GM18517 (cell line): Measurements from ENCODE around the gene KCNJ6.
"Not testable (repeated sequence)": the region's sequence is repeated elsewhere in the genome, so short reads cannot be mapped to it uniquely, and the experiment has no call there.

Experiments used
- ATAC-seq: cut with Tn5 transposase; IDR thresholded peaks from one replicate; pipeline ENCODE4 v1.9.1; 2021; ENCODE audit warnings: mild to moderate bottlenecking, moderate library complexity; ENCODE audit not compliant: unreplicated experiment

The KCNJ6 gene

DNA sequence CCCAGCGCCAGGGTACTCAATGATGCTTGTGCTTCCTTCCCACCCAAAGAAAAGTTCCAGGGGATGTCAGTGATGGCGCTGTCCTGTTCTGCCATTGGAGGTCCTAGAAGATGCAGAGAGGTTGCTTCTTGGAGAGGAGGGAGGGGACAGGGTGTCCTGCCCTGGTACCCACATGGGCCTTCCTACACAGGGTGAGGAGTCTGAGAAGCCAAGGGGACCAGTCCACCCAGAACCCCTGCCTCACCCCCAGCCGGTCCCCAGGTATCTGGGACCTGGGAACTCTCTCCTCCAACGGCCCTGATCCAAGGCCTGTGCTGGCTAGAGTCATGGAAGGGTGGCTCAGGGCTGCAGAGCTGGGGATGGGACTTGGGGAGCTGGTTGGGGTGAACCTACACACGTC is 259.4 kb downstream of the KCNJ6 start:
- ATAC-seq = no peak

GRCh38 chr21:37655611-37656300 is 260.5 kb downstream of the KCNJ6 start:
- no peak for ATAC-seq

GRCh38 chr21:37654596-37654995 is 261.7 kb downstream of the KCNJ6 start:
- ATAC-seq = no peak

DNA sequence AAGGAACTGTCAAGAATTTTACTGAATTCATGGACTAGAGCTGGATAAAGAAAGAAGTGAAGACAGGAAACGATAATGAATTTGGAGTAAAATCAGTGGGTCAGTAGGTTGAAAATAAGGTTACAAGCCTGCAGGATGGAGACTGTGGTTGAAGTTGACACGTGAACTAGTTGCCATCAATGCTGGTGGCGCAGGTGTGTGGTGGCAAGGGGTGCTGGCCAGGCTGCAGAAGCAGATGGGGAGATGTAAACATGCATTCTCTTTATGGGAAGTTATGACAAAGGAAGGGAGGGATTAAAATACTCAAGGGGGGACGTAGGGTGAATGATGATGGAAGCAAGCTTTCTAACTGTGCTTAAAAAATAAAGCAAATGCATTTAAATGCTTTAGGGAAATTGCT is 263.1 kb downstream of the KCNJ6 start:
- no peak for ATAC-seq

DNA sequence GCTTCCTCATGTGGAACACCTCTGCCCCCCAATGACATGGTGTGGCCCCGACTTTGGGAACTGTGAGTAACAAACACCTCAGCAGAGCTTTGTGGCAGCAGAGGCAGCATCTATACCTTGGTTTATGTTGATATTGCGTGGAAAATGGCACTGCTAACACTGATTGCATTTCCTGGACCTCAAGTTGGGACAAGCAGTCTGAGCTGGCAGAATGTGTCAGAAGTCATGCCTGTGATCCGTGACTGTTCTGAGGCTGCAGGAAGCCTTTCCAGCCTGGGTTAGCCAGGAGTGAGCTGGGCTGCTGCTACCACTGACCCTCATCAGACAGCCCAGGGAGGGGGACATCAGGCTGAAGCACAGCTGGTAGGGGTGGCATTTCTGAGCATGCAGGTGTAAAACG is 268.5 kb downstream of the KCNJ6 start:
- no peak for ATAC-seq

DNA sequence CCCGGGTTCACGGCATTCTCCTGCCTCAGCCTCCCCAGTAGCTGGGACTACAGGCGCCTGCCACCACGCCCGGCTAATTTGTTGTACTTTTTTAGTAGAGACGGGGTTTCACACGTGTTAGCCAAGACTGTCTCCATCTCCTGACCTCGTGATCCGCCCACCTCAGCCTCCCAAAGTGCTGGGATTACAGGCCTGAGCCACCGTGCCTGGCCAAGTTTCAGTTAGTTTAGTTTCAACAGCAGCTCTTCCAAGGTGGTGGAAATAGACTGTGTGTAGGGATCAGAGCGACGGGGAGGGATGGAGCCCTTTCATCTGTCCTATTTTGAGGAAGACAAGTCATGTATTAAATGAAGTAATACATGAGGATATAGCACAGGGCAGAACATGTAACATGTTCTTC is 269.5 kb downstream of the KCNJ6 start:
- not testable (repeated sequence) for ATAC-seq

- no peak for ATAC-seq
Measured at GRCh38 chr21:37645848-37646247, 270.4 kb downstream of the KCNJ6 start.

DNA sequence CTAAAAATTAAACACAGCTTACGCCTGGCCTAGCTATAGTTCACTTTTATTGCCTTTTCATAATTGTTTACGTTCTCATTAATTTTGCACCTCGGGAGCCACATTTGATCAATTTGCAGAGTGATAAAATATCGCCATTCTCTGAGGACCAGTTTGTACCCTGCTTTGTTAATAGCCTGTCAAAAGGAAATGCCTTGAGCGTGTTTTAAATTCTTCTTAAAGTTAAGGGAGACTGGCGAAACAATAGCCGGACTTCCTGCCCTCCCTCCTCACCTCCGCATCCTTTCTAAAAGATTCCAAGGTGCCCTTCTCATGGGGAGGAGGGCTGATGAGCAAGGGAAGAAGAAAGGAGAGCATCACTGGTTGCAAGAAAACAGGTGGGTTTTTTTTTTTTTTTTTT is 271.6 kb downstream of the KCNJ6 start:
- no peak for ATAC-seq

DNA sequence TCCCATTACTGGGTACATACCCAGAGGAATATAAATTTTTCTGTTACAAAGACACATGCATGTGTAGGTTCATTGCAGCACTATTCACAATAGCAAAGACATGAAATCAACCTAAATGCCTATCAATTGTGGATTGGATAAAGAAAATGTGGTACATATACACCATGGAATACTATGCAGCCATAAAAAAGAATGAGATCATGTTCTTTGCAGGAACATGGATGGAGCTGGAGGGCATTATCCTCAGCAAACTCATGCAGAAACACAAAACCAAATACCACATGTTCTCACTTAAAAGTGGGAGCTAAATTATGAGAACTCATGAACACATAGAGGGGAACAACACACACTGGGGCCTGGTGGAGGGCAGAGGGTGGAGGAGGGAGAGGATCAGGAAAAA is 272.4 kb downstream of the KCNJ6 start:
- not testable (repeated sequence) for ATAC-seq

- ATAC-seq = no peak
Measured at GRCh38 chr21:37642493-37642892, 273.8 kb downstream of the KCNJ6 start.

- no peak for ATAC-seq
Measured at GRCh38 chr21:37639756-37640155, 276.5 kb downstream of the KCNJ6 start.

GRCh38 chr21:37636152-37636860 is 280.0 kb downstream of the KCNJ6 start:
- no peak for ATAC-seq

DNA sequence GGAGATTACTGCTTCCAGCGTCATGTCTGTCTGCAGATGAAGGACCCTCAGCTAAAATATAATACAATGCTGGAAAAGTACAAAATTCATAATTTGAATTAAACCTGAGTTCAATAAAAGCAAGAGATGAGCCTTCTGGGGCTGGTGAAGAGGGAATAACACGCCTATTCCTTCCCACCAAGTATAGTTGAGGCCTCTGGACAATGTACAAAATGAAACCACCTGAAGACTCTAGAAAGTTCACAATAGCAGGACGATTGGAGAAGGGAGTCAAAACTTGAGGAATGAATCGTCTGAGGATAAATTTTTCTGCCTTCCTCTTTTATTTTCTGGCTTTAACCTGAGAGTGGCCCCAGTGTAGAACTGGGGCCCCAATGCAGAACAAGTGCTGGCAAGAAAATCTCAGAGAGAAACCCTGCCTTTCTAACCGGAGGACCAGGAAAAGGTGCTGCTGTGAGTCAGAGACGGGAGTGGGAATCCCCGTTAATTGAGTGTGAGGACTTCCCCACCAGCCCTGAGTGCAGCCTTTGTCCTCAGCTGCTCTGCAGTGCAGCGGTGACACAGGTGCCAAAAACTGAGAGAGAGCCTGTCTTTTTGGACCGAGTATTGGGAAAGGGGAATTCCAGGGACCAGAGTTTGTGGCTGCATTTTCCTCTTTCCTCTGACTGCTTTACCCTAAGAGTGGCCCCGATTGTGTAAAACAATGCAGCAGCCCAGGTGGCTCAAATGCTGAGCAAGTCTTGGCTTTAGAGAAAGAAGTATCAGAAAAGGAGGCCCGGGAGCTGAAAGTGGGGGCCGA is 284.7 kb downstream of the KCNJ6 start:
- no peak for ATAC-seq

DNA sequence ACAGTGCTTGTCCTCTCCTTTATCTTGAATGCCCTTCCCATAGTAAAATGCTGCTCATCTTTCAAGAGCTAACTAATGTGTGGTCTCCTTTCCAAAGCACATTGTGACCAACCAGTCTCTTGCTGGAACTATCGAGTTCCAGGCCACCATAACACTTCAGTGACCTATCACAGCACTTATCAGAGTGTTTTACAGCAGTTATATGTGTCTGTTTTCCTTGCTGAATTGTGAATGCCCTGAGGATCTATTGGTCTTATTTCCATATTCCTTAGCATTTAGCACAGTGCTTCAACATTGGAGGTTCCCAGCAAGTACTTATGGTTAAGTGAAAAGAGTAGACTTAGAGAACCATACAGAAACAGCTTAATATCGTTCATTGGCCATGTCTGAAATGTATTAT is 285.4 kb downstream of the KCNJ6 start:
- no peak for ATAC-seq

DNA sequence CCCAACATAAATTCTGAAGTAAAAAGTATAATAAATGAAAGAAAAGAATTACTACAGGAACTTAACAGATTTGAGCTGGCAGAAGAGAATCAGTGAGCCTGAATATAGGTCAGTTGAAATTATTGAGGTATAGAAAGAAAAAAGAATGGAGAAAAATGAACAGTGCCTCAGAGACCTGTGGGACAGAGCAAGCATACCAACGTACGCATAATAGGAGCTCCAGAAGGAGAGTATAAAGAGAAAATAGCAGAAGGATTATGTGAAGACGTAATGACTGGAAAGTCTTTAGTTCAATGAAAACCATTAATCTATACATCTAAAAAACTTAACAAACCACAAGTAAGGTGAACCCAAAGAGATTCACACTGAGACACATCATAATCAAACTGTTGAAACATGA is 287.9 kb downstream of the KCNJ6 start:
- no peak for ATAC-seq

GRCh38 chr21:37627561-37627960 is 288.7 kb downstream of the KCNJ6 start:
- no peak for ATAC-seq

DNA sequence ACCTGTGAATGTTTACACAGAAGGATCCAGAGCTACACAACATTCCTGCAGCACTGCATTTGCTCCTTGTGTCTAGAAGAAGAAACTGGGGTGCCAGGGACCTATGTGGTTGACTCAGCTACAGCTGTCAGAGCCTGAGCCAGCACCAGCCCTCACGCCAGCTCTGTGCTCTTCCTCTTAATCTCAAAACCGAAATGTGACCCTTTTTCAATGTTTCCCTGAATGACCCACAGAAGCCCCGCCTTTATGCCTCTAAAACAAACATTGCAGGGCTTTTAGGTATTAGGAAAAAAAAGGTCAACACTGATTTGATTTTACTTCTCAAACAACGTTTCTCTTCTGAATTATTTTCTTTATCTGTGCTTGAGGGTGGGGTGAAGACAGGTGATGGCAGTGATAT is 289.2 kb downstream of the KCNJ6 start:
- no peak for ATAC-seq

GRCh38 chr21:37626320-37626719 is 289.9 kb downstream of the KCNJ6 start:
- no peak for ATAC-seq

GRCh38 chr21:37623689-37624088 is 292.6 kb downstream of the KCNJ6 start:
- no peak for ATAC-seq

GRCh38 chr21:37623183-37623582 is 293.1 kb downstream of the KCNJ6 start:
- no peak for ATAC-seq

DNA sequence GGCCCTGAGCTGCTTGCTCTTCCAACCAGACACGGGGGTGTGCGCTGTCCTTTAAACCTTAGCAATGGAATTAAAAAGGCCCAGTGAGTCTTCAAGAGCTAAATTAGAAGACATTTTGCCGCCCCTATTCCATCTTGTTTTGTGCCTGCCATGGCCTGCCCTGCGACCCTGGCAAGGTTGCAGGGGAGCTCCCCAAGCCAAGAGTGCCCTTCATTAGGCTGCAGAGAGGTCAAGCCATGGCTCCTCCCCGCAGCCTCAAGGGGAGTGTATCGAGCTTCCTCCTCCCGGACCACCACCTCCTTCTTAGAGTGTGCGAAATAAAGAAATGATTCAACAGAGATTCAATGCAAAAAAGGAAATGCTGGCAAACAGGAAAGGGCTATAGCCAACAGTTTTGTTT is 293.5 kb downstream of the KCNJ6 start:
- ATAC-seq = no peak

DNA sequence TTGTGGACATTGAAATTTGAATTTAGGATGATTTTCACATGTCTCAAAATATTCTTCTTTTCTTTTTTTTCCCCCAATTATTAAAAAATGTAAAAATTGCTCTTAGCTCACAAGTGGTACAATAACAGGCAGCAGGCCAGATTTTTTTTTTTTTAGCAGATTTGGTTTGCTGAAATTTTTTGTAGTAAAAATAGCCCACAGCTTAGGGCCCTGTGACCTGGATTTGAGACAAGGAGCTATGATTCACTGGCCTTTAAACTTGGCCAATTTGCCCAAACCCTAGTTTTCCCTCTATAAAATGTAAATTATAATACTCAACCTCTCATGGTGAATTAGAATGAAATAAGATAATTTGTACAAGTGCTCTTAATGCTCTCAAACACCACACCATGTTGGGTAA is 295.9 kb downstream of the KCNJ6 start:
- ATAC-seq = no peak
